ENCODE measurements around the gene CASKIN2. TPM values are rescaled to one million over a fixed set of nuclear protein-coding genes. Genes with fewer than 3 reads are reported as not detected.

The CASKIN2 gene
- total RNA-seq, 1 donor = 8.0 TPM

GRCh38 chr17:75502072-75502720 is 13.1 kb downstream of the CASKIN2 start:
- no peak for TF ChIP-seq CTCF (IDR thresholded peaks at IDR 0.05; ENCODE audit: insufficient read depth, low read length)
- no peak for DNase-seq (ENCODE audit: low read depth)
- H3K4me3 ChIP-seq (ENCODE audit: low read depth, low read length) = no peak overlapping the region

GRCh38 chr17:75501378-75502071 is 13.8 kb downstream of the CASKIN2 start:
- no peak for DNase-seq (ENCODE audit: low read depth)
- TF ChIP-seq CTCF (IDR thresholded peaks at IDR 0.05; ENCODE audit: insufficient read depth, low read length) = no peak
- no peak overlapping the region for H3K4me3 ChIP-seq (ENCODE audit: low read depth, low read length)

- no peak overlapping the region for H3K4me3 ChIP-seq (ENCODE audit: low read depth, low read length)
- TF ChIP-seq CTCF (IDR thresholded peaks at IDR 0.05; ENCODE audit: insufficient read depth, low read length) = no peak
- DNase-seq (ENCODE audit: low read depth) = no peak
Observed at GRCh38 chr17:75500419-75501216, 14.7 kb downstream of the CASKIN2 start.

GRCh38 chr17:75499313-75500022 is 15.9 kb downstream of the CASKIN2 start:
- no peak for TF ChIP-seq CTCF (IDR thresholded peaks at IDR 0.05; ENCODE audit: insufficient read depth, low read length)
- no peak overlapping the region for H3K4me3 ChIP-seq (ENCODE audit: low read depth, low read length)
- no peak for DNase-seq (ENCODE audit: low read depth)

- DNase-seq (ENCODE audit: low read depth) = no peak
- no peak overlapping the region for H3K4me3 ChIP-seq (ENCODE audit: low read depth, low read length)
- TF ChIP-seq CTCF (IDR thresholded peaks at IDR 0.05; ENCODE audit: insufficient read depth, low read length) = no peak
Observed at GRCh38 chr17:75498726-75499213, 16.6 kb downstream of the CASKIN2 start.

GRCh38 chr17:75498039-75498725 is 17.2 kb downstream of the CASKIN2 start:
- no peak overlapping the region for H3K4me3 ChIP-seq (ENCODE audit: low read depth, low read length)
- no peak for TF ChIP-seq CTCF (IDR thresholded peaks at IDR 0.05; ENCODE audit: insufficient read depth, low read length)
- DNase-seq (ENCODE audit: low read depth) = no peak

Measured in fibroblast of the aortic adventitia (primary cell).